HEK293 (cell line): ENCODE data around the gene SIGLEC8.
A peak's percentile ranks its signal among the peaks of the same experiment; 100 is the strongest.
"Not testable (repeated sequence)": the region's sequence is repeated elsewhere in the genome, so short reads cannot be mapped to it uniquely, and the experiment has no call there.

ENCODE experiments used
- CTCF ChIA-PET: fragments of 350-600 bp; formaldehyde crosslinking; extraction: SDS; loops from one replicate; lab custom pipeline; 2021; ENCODE audit warnings: antibody characterized with exemption; lab: Yijun Ruan, JAX
- POLR2A ChIA-PET: fragments of 300-600 bp; formaldehyde crosslinking; extraction: SDS; loops from one replicate; lab custom pipeline; 2020; ENCODE audit warnings: antibody characterized with exemption, inconsistent platforms; lab: Yijun Ruan, JAX
- H3K27ac ChIP-seq: fragments of 200-500 bp; sonication (Bioruptor generic); 2 replicates; pipeline ENCODE4 v1.5.1; 2014; ENCODE audit warnings: low read depth, low read length, control low read depth, inconsistent platforms; ENCODE audit errors: extremely low read depth
- H3K36me3 ChIP-seq, 2 experiments: fragments of 200-500 bp in 1 of 2; sonication (Bioruptor generic) in 1 of 2; 1 replicate in 1 of 2; 2 replicates in 1 of 2; pipeline ENCODE4 v1.5.1; 2014 to 2017; ENCODE audit warnings: inconsistent platforms in 2 of 2, low read length in 2 of 2; ENCODE audit not compliant: control insufficient read depth in 2 of 2, insufficient read depth in 1 of 2
- H3K4me1 ChIP-seq: fragments of 200-500 bp; sonication (Bioruptor generic); 2 replicates; pipeline ENCODE4 v1.5.1; 2014; ENCODE audit warnings: mild to moderate bottlenecking, low read length, inconsistent platforms; ENCODE audit not compliant: control insufficient read depth, insufficient read depth
- H3K4me3 ChIP-seq: 2 replicates; pipeline ENCODE4 v1.5.1; 2011; ENCODE audit warnings: low read depth, mild to moderate bottlenecking, control low read depth, low read length, moderate library complexity
- H3K9me3 ChIP-seq: fragments of 200-500 bp; sonication (Bioruptor generic); 2 replicates; pipeline ENCODE4 v1.5.1; 2014; ENCODE audit warnings: low read depth, low read length, inconsistent platforms; ENCODE audit not compliant: control insufficient read depth, insufficient read depth
- EGR2 ChIP-seq: fragments of 450-650 bp; formaldehyde crosslinking; IDR thresholded peaks from 2 replicates; pipeline ENCODE4 v1.5.1; 2016; ENCODE audit warnings: low read depth, missing biosample characterization, missing genetic modification characterization
- HOXC10 ChIP-seq: sonication (generic); formaldehyde crosslinking; IDR thresholded peaks from 2 replicates; pipeline ENCODE4 v1.8.1; 2023; ENCODE audit warnings: mild to moderate bottlenecking, missing genetic modification reagents
- PRDM1 ChIP-seq: fragments of 450-650 bp; formaldehyde crosslinking; IDR thresholded peaks from 2 replicates; pipeline ENCODE4; 2016; ENCODE audit warnings: missing biosample characterization, missing genetic modification characterization
- RBAK ChIP-seq: fragments of 450-650 bp; formaldehyde crosslinking; IDR thresholded peaks from 2 replicates; pipeline ENCODE4 v1.5.1; 2016; ENCODE audit warnings: missing biosample characterization, missing genetic modification characterization
- ZFP37 ChIP-seq: fragments of 450-650 bp; formaldehyde crosslinking; IDR thresholded peaks from 2 replicates; pipeline ENCODE4 v1.5.1; 2016; ENCODE audit warnings: missing biosample characterization, missing genetic modification characterization
- ZNF140 ChIP-seq: fragments of 450-650 bp; formaldehyde crosslinking; IDR thresholded peaks from 2 replicates; pipeline ENCODE4 v1.5.1; 2016; ENCODE audit warnings: missing biosample characterization, missing genetic modification characterization
- ZNF292 ChIP-seq: fragments of 450-650 bp; formaldehyde crosslinking; IDR thresholded peaks from 2 replicates; pipeline ENCODE4 v1.5.1; 2016; ENCODE audit warnings: low read depth, missing biosample characterization, missing genetic modification characterization, borderline replicate concordance
- ZNF302 ChIP-seq: fragments of 450-650 bp; formaldehyde crosslinking; IDR thresholded peaks from 2 replicates; pipeline ENCODE4 v1.5.1; 2016; ENCODE audit warnings: missing biosample characterization, missing genetic modification characterization, low read depth
- ZNF37A ChIP-seq: fragments of 450-650 bp; IDR thresholded peaks from 2 replicates; pipeline ENCODE4 v1.5.1; 2018; ENCODE audit warnings: missing biosample characterization, missing genetic modification characterization
- ZNF433 ChIP-seq: fragments of 450-650 bp; formaldehyde crosslinking; IDR thresholded peaks from 2 replicates; pipeline ENCODE4 v1.5.1; 2016; ENCODE audit warnings: missing biosample characterization, missing genetic modification characterization, low read depth
- ZNF571 ChIP-seq: fragments of 450-650 bp; formaldehyde crosslinking; IDR thresholded peaks from 2 replicates; pipeline ENCODE4 v1.5.0; 2017; ENCODE audit warnings: missing biosample characterization, missing genetic modification characterization
- ZNF658 ChIP-seq: fragments of 450-650 bp; formaldehyde crosslinking; IDR thresholded peaks from 2 replicates; pipeline ENCODE4; 2016; ENCODE audit warnings: missing biosample characterization, missing genetic modification characterization
- TF ChIP-seq, protein P1 (sequence below): fragments of 450-650 bp; formaldehyde crosslinking; IDR thresholded peaks from 2 replicates; pipeline ENCODE4 v1.5.1; 2016; ENCODE audit warnings: missing biosample characterization, missing genetic modification characterization
- TF ChIP-seq, protein P2 (sequence below): fragments of 450-650 bp; formaldehyde crosslinking; IDR thresholded peaks from 2 replicates; pipeline ENCODE4 v1.5.1; 2016; ENCODE audit warnings: missing biosample characterization, missing genetic modification characterization, borderline replicate concordance
- TF ChIP-seq, protein P3 (sequence below): fragments of 450-650 bp; formaldehyde crosslinking; IDR thresholded peaks from 2 replicates; pipeline ENCODE4 v1.5.1; 2017; ENCODE audit warnings: missing biosample characterization, missing genetic modification characterization
- TF ChIP-seq, protein P4 (sequence below): fragments of 450-650 bp; formaldehyde crosslinking; IDR thresholded peaks from 2 replicates; pipeline ENCODE4 v1.5.1; 2016; ENCODE audit warnings: missing biosample characterization, missing genetic modification characterization

SIGLEC8 gene

DNA sequence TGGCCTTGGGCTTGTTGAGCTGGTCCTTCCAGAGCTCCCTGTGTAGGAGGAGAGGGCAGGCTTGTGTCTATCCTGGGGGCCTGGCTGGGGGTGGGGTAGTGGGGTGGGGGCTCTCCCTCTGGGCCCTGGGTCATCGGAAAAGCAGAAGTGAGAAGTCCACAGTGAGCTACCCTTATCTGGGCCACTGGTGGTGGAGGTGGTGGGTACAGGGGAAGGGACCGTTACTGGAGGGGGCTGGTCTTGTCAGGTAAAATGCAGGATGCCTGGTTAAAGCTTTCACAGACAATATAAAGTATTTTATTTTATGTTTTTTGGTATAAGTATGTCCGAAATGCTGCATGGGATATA, 40.5 kb downstream of the SIGLEC8 start:
- Histone ChIP-seq H3K36me3 (no peaks in the 10 kb centered on the region), H3K4me3 (no peak overlapping the region), H3K27ac (no peak overlapping the region), H3K9me3 (no peaks in the 10 kb centered on the region), H3K4me1 (no peaks in the 10 kb centered on the region)
- CTCF ChIA-PET, result interaction anchor here (0.7 to 2.1 kb wide), 3 partner anchors 10 to 97 kb away, joined by 3 to 6 read pairs (median 5); no protein-coding TSS in a partner anchor
- TF ChIP-seq ZNF433 (tag by site-specific recombination), result no peak
- no peak for TF ChIP-seq ZNF302 (tag by site-specific recombination)
- no peak for TF ChIP-seq ZNF140
- TF ChIP-seq, all 188 proteins: peak for 0
- POLR2A ChIA-PET, result no interaction called here

DNA sequence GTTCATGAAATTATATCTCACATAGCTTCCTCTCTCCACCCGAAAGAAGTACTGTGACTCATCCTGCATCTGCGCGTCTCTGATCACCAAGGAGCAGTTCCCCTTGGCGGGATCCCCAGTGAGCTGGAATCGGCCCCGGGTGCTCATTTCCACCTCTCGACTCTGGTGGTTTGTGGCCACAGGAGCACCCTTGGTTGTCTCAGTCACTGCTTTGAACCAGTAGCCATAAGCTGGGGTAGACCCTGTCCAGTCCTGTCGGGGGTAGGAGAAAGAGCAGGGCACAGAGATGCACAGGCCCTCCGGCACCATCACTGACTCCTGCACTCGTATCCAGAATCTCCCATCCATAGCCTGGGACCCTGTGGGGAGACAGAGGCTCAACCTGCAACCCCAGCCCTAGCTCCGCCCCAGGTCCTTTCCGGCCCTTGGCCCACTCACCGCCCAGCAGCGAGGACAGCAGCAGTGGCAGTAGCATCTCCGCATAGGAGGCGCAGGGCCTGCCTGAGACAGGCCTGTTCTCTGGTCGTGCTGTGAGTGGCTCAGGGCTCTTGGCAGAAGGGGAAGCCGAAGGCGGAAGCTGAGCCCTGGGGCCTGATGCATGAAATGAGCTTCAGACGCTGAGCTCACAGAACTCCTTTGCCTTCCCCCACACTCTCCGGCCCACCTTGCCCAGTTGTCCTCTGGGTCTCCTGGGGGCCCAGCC, 41.0 kb downstream of the SIGLEC8 start, which contains the start of gene SIGLEC10:
SIGLEC10 (minus strand) TSS at position 536 of the 703 bp plus-strand sequence; CDS start at position 475, 61 bp downstream.
- POLR2A ChIA-PET, result no interaction called here
- no peak within 1 kb of the TSS for H3K4me3 ChIP-seq
- H3K27ac ChIP-seq, result no peak within 1 kb of the TSS
- CTCF ChIA-PET, result interaction anchor here (0.7 to 2.1 kb wide), 4 partner anchors 9 to 98 kb away, joined by 3 to 6 read pairs (median 4); no protein-coding TSS in a partner anchor
- 0 out of 2 replicates have a peak, but pooled peaks have one; percentile 14 for TF ChIP-seq EGR2 (tag by site-specific recombination)
- no peak for TF ChIP-seq ZNF658 (tag by site-specific recombination)
- no peaks in the 10 kb centered on the region for H3K36me3 ChIP-seq
- H3K4me1 ChIP-seq, result no peaks in the 10 kb centered on the region
- no peaks in the 10 kb centered on the region for H3K9me3 ChIP-seq

DNA sequence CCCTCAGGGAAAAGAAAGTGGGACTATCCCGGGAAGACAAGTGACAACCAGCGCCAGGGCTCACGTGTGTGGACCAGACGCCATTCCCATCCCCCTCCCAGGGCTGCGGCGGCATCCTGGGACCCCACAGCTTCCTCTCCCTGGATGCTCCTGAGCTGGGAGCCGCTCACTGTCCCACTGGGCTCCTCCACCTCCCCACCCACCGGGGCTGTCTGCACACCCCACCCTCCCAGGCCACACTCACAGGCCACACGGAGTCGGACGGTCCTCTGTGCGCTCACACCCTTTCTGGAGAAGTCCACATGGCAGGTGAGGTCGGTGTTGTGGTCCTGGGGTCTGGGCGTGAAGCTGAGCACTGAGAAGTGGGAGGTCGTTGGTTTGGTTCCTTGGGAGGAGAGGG, 41.8 kb downstream of the SIGLEC8 start:
- H3K4me3 ChIP-seq, H3K4me1 ChIP-seq, POLR2A ChIA-PET: not testable (repeated sequence)

DNA sequence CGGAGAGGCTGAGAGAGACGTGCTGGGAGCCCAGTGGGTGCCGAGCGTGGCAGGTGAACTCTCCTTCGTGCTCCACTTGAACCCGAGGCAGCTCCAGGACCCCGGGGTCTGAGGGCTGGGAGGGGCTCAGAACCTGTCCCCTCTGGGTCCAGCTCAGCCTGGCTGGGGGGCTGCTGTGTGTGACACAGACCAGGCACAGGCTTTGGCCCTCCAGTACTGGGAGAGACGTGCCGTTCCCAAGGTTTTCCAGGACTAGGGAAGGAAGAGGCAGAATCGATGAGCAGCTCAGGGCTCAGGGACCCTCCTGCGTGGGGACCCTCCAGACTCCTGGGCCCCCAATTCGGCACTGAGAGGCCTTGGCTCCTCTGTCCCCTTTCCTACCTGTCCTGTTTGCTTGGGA, 43.1 kb downstream of the SIGLEC8 start:
- POLR2A ChIA-PET, result no interaction called here
- no peaks in the 10 kb centered on the region for H3K36me3 ChIP-seq
- H3K4me3 ChIP-seq, result no peak overlapping the region
- CTCF ChIA-PET, result interaction anchor here (0.6 to 1.0 kb wide), 2 partner anchors 25 to 76 kb away, joined by 3 read pairs; no protein-coding TSS in a partner anchor
- no peak overlapping the region for H3K27ac ChIP-seq
- H3K9me3 ChIP-seq, result no peaks in the 10 kb centered on the region
- no peaks in the 10 kb centered on the region for H3K4me1 ChIP-seq
- TF ChIP-seq, protein P1, sequence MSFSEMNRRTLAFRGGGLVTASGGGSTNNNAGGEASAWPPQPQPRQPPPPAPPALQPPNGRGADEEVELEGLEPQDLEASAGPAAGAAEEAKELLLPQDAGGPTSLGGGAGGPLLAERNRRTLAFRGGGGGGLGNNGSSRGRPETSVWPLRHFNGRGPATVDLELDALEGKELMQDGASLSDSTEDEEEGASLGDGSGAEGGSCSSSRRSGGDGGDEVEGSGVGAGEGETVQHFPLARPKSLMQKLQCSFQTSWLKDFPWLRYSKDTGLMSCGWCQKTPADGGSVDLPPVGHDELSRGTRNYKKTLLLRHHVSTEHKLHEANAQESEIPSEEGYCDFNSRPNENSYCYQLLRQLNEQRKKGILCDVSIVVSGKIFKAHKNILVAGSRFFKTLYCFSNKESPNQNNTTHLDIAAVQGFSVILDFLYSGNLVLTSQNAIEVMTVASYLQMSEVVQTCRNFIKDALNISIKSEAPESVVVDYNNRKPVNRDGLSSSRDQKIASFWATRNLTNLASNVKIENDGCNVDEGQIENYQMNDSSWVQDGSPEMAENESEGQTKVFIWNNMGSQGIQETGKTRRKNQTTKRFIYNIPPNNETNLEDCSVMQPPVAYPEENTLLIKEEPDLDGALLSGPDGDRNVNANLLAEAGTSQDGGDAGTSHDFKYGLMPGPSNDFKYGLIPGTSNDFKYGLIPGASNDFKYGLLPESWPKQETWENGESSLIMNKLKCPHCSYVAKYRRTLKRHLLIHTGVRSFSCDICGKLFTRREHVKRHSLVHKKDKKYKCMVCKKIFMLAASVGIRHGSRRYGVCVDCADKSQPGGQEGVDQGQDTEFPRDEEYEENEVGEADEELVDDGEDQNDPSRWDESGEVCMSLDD, result no peak
- TF ChIP-seq HOXC10 (CRISPR knock-in tag) (no peak), ZNF37A (tag by site-specific recombination) (no peak), PRDM1 (tag by site-specific recombination) (no peak), ZFP37 (tag by site-specific recombination) (no peak), RBAK (tag by site-specific recombination) (no peak), ZNF292 (tag by site-specific recombination) (no peak), ZNF571 (no peak)
- TF ChIP-seq, protein P2, sequence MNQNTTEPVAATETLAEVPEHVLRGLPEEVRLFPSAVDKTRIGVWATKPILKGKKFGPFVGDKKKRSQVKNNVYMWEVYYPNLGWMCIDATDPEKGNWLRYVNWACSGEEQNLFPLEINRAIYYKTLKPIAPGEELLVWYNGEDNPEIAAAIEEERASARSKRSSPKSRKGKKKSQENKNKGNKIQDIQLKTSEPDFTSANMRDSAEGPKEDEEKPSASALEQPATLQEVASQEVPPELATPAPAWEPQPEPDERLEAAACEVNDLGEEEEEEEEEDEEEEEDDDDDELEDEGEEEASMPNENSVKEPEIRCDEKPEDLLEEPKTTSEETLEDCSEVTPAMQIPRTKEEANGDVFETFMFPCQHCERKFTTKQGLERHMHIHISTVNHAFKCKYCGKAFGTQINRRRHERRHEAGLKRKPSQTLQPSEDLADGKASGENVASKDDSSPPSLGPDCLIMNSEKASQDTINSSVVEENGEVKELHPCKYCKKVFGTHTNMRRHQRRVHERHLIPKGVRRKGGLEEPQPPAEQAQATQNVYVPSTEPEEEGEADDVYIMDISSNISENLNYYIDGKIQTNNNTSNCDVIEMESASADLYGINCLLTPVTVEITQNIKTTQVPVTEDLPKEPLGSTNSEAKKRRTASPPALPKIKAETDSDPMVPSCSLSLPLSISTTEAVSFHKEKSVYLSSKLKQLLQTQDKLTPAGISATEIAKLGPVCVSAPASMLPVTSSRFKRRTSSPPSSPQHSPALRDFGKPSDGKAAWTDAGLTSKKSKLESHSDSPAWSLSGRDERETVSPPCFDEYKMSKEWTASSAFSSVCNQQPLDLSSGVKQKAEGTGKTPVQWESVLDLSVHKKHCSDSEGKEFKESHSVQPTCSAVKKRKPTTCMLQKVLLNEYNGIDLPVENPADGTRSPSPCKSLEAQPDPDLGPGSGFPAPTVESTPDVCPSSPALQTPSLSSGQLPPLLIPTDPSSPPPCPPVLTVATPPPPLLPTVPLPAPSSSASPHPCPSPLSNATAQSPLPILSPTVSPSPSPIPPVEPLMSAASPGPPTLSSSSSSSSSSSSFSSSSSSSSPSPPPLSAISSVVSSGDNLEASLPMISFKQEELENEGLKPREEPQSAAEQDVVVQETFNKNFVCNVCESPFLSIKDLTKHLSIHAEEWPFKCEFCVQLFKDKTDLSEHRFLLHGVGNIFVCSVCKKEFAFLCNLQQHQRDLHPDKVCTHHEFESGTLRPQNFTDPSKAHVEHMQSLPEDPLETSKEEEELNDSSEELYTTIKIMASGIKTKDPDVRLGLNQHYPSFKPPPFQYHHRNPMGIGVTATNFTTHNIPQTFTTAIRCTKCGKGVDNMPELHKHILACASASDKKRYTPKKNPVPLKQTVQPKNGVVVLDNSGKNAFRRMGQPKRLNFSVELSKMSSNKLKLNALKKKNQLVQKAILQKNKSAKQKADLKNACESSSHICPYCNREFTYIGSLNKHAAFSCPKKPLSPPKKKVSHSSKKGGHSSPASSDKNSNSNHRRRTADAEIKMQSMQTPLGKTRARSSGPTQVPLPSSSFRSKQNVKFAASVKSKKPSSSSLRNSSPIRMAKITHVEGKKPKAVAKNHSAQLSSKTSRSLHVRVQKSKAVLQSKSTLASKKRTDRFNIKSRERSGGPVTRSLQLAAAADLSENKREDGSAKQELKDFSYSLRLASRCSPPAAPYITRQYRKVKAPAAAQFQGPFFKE (tag by site-specific recombination), result no peak
- TF ChIP-seq, protein P3, sequence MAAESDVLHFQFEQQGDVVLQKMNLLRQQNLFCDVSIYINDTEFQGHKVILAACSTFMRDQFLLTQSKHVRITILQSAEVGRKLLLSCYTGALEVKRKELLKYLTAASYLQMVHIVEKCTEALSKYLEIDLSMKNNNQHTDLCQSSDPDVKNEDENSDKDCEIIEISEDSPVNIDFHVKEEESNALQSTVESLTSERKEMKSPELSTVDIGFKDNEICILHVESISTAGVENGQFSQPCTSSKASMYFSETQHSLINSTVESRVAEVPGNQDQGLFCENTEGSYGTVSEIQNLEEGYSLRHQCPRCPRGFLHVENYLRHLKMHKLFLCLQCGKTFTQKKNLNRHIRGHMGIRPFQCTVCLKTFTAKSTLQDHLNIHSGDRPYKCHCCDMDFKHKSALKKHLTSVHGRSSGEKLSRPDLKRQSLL (tag by site-specific recombination), result no peak
- TF ChIP-seq, protein P4, sequence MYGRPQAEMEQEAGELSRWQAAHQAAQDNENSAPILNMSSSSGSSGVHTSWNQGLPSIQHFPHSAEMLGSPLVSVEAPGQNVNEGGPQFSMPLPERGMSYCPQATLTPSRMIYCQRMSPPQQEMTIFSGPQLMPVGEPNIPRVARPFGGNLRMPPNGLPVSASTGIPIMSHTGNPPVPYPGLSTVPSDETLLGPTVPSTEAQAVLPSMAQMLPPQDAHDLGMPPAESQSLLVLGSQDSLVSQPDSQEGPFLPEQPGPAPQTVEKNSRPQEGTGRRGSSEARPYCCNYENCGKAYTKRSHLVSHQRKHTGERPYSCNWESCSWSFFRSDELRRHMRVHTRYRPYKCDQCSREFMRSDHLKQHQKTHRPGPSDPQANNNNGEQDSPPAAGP (tag by site-specific recombination), result no peak

More for the DNA sequence above, 41.8 kb downstream of the SIGLEC8 start:
- not testable (repeated sequence) for H3K36me3 ChIP-seq, H3K9me3 ChIP-seq, H3K27ac ChIP-seq
- CTCF ChIA-PET, result interaction anchor here (1.0 to 1.4 kb wide), 3 partner anchors 8 to 58 kb away, joined by 3 to 4 read pairs (median 3); no protein-coding TSS in a partner anchor
